ENCODE measurements around the gene C1QTNF1. TPM values are rescaled to one million over a fixed set of nuclear protein-coding genes. Genes with fewer than 3 reads are reported as not detected.
"Not testable (repeated sequence)": the region's sequence is repeated elsewhere in the genome, so short reads cannot be mapped to it uniquely, and the experiment has no call there.

The C1QTNF1 gene
- total RNA-seq, 4 donors from 2014 or later = 67.1 to 147 (median 90.0) TPM

DNA sequence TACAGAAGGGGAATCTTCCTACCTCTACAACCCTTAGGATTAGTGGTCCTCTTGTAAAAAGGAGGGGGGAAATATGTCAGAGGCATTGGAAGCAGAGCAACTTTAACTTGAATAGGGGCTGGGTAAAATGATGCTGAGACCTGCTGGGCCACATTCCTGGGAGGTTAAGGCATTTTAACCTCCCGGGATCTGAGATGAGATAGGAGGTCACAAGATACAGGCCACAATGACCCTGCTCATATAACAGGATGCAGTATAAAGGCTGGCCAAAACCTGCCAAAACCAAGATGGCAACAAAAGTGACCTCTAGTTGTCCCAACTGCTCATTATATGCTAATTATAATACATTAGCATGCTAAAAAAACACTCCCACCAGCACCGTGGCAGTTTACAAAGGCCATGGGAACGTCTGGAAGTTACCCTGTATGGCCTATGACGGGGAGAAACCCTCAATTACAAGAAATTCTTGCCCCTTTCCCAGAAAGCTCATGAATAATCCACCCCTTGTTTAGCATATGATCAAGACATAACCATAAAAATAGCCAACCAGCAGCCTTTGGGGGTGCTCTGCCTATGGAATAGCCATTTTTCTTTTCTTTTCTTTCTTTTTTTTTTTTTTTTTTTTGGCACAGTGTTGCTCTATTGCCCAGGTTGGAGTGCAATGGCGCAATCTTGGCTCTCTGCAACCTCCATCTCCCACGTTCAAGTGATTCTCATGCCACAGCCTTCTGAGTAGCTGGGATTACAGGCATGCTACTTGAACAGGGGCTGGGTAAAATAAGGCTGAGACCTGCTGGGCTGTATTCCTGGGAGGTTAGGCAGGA is 6.2 kb upstream of the C1QTNF1 start:
- Histone ChIP-seq H3K4me3 (no peak overlapping the region), H3K27me3 (no peaks in the 10 kb centered on the region), H3K27ac (no peak overlapping the region), H3K9me3 (no peaks in the 10 kb centered on the region), H3K36me3 (no peaks in the 10 kb centered on the region), H3K4me1 (peaks cover 0 to 26% (median 10%) of the 10 kb centered on the region in 4 donors)
- TF ChIP-seq EP300 (IDR thresholded peaks at IDR 0.05) (no peak), POLR2A (IDR thresholded peaks at IDR 0.05) (no peak)
- TF ChIP-seq, protein P1, sequence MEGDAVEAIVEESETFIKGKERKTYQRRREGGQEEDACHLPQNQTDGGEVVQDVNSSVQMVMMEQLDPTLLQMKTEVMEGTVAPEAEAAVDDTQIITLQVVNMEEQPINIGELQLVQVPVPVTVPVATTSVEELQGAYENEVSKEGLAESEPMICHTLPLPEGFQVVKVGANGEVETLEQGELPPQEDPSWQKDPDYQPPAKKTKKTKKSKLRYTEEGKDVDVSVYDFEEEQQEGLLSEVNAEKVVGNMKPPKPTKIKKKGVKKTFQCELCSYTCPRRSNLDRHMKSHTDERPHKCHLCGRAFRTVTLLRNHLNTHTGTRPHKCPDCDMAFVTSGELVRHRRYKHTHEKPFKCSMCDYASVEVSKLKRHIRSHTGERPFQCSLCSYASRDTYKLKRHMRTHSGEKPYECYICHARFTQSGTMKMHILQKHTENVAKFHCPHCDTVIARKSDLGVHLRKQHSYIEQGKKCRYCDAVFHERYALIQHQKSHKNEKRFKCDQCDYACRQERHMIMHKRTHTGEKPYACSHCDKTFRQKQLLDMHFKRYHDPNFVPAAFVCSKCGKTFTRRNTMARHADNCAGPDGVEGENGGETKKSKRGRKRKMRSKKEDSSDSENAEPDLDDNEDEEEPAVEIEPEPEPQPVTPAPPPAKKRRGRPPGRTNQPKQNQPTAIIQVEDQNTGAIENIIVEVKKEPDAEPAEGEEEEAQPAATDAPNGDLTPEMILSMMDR (IDR thresholded peaks at IDR 0.05) = no peak
- DNase-seq (ENCODE audit: low spot score in 2 of 2) = no peak
- 65 to 75% methylated on average over 6 of the region's 6 CpGs for WGBS, 2 donors

DNA sequence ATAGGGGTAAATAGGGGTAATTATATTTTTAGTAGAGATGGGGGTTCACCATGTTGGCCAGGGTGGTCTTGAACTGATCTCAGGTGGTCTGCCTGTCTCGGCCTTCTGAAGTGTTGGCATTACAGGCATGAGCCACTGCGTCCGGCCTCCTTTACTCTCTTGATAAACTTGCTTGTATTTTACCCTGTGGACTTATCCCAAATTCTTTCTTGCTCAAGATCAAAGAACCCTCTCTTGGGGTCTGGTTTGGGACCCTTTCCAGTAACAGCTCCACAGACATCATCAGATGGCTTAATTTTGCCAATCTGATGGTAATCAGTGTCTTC is 5.6 kb upstream of the C1QTNF1 start:
- H3K27me3 ChIP-seq = no peaks in the 10 kb centered on the region
- 90 to 95% methylated on average over 3 of the region's 3 CpGs for WGBS, 2 donors
- no peaks in the 10 kb centered on the region for H3K36me3 ChIP-seq
- no peak overlapping the region for H3K4me3 ChIP-seq
- peaks cover 0 to 32% (median 10%) of the 10 kb centered on the region in 4 donors for H3K4me1 ChIP-seq
- TF ChIP-seq POLR2A (IDR thresholded peaks at IDR 0.05) (no peak), EP300 (IDR thresholded peaks at IDR 0.05) (no peak)
- TF ChIP-seq, protein P1 (IDR thresholded peaks at IDR 0.05) = no peak
- H3K9me3 ChIP-seq = no peaks in the 10 kb centered on the region
- no peak for DNase-seq (ENCODE audit: low spot score in 2 of 2)
- no peak overlapping the region for H3K27ac ChIP-seq

DNA sequence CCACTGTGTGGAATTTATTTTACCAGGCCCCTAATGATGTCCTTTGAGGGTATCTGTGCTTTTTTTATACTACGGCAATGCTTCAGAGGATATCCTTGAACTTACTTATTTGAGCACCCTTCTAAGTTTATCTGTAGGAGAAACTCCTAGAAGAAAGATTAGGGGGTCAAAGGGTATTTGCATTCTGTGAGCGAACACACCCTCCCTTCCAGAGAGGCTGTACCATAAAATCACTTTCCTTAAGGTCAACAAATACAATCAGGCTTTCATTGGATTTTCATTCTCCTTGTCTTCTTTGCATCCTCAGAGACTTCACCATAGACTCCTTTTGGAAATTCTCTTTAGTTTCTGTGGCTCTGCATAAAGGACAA is 4.7 kb upstream of the C1QTNF1 start:
- no peak for TF ChIP-seq EP300 (IDR thresholded peaks at IDR 0.05)
- TF ChIP-seq POLR2A (IDR thresholded peaks at IDR 0.05) = no peak
- peaks cover 0 to 40% (median 13%) of the 10 kb centered on the region in 4 donors for H3K4me1 ChIP-seq
- no peak for DNase-seq (ENCODE audit: low spot score in 2 of 2)
- no peaks in the 10 kb centered on the region for H3K36me3 ChIP-seq
- H3K9me3 ChIP-seq = no peaks in the 10 kb centered on the region
- 66 to 71% methylated on average over 2 of the region's 2 CpGs for WGBS, 2 donors
- no peaks in the 10 kb centered on the region for H3K27me3 ChIP-seq
- no peak overlapping the region for H3K27ac ChIP-seq
- no peak overlapping the region for H3K4me3 ChIP-seq

DNA sequence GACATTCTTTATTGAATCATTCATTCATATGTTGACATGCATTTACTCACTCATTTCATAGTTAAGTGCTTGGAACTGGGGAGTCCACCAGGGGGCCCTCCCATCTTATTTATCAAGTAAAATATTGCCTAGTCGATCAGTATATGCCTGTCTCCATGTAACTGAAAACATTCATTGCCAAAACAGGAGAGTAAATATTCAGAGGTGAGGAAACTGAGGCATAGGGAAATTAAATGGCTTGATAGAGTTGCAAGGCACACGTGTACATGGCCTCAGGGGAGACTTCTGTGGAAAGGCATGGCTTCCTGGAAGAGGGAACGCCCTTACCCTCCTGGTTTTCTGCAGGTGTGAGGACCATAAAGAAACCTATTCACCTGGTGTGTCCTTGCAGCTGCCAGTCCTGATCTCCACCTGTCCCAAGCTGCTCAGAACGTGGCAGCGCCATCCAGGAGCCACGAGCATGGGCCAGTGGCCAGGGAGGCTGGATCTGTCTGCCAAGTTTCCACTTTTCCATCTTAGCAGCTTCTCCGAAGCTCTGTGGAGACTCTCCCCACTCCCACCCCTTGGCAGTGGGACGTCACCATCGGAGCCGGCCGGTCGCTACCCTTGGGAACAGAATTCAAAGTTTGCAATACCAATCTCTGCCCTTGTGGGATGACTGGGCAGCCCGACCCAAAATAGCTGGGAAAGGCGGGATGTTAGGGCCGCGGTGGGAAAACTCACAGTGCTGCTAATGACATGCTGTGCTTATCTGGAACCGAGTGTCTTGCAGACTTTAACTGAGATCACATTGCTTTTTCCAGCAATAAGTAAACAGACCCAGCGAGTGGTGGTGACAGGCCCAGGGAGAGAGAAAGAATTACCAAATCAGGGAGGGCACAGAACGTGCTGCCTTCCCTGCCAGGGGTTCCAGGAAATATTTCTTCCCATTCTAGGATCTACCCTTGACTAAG is 4.1 kb upstream of the C1QTNF1 start:
- DNase-seq (ENCODE audit: low spot score in 2 of 2) = peak; percentile 66 to 84
- Histone ChIP-seq H3K9me3 (no peaks in the 10 kb centered on the region), H3K27me3 (no peaks in the 10 kb centered on the region), H3K4me3 (peak overlapping the region in 1 of 4 donors; percentile 15), H3K4me1 (peaks cover 0 to 47% (median 17%) of the 10 kb centered on the region in 4 donors), H3K27ac (peak overlapping the region; percentile 54 to 86 (median 59)), H3K36me3 (no peaks in the 10 kb centered on the region)
- TF ChIP-seq POLR2A (IDR thresholded peaks at IDR 0.05) = no peak
- TF ChIP-seq, protein P1 (IDR thresholded peaks at IDR 0.05) = peak; percentile 54 to 79 (median 59)
- TF ChIP-seq EP300 (IDR thresholded peaks at IDR 0.05) = peak; percentile 74 to 75
- 24 to 34% methylated on average over 19 of the region's 19 CpGs for WGBS, 2 donors

DNA sequence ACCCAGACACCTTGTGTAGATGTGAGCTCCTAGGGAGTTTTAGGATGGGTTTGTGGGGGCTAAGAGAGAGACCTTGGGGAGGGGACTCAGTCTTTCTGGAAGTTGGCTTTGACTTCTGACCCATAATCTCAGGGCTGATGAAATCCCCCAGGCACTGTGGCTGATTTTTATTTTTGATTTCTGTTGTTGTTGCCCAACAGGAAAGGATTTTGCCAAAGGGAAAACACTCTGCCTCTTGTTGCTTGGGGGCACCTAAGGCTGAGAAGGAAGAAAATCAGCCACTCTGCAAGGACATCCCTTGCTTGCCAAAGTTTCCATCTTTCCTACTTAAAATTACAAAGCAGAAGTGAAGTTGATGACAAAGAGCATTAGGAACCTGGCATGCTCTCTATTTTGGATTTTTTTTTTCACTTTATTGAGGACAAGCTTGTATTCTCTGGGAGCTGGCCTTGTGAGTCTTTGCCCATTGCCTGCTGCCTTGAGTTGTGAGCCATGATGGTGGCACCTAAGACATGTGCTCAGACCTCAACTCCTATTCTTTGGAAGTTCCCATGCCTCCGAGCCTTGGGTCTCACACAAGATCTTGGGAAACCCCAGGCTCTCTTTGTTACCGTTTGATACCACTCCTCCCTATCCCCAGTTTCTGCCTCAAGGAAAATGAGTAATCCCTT is 3.2 kb upstream of the C1QTNF1 start:
- H3K4me1 ChIP-seq = peaks cover 0 to 56% (median 22%) of the 10 kb centered on the region in 4 donors
- TF ChIP-seq EP300 (IDR thresholded peaks at IDR 0.05) = peak in 1 of 2 donors; percentile 5
- TF ChIP-seq, protein P1 (IDR thresholded peaks at IDR 0.05) = no peak
- no peaks in the 10 kb centered on the region for H3K36me3 ChIP-seq
- WGBS, 2 donors = 70 to 77% methylated on average over 2 of the region's 2 CpGs
- no peak overlapping the region for H3K4me3 ChIP-seq
- no peaks in the 10 kb centered on the region for H3K9me3 ChIP-seq
- peaks cover 0 to 5% of the 10 kb centered on the region in 2 donors for H3K27me3 ChIP-seq
- peak overlapping the region; percentile 54 to 86 (median 59) for H3K27ac ChIP-seq
- DNase-seq (ENCODE audit: low spot score in 2 of 2) = no peak

DNA sequence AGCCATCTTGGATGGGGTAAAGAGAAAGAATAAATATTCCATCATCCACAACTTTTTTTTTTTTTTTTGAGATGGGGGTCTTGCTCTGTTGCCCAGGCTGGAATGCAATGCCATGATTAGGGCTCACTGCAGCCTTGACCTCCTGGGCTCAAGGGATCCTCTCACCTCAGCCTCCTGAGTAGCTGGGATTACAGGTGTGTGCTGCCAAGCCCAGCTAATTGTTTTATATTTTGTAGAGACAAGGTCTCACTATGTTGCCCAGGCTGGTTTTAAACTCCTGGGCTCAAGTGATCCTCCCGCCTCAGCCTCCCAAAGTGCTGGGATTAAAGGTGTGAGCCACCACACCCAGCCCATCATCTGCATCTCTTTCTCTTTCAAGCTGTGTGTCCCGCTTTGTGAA is 2.0 kb upstream of the C1QTNF1 start:
- 91 to 96% methylated on average over 2 of the region's 2 CpGs for WGBS, 2 donors
- H3K4me3 ChIP-seq; DNase-seq (ENCODE audit: low spot score in 2 of 2); H3K9me3 ChIP-seq; H3K27me3 ChIP-seq; H3K36me3 ChIP-seq: not testable (repeated sequence)
- H3K4me1 ChIP-seq = peaks cover 0 to 67% (median 34%) of the 10 kb centered on the region in 4 donors
- H3K27ac ChIP-seq = peak overlapping the region in 2 of 4 donors; percentile 32 to 86
